Esophagus squamous epithelium (tissue), 5 donors: Measurements from ENCODE around the gene RAP1A. TPM values are rescaled to one million over a fixed set of nuclear protein-coding genes. Genes with fewer than 3 reads are reported as not detected.
A peak's percentile ranks its signal among the peaks of the same experiment; 100 is the strongest.
"Not testable (repeated sequence)": the region's sequence is repeated elsewhere in the genome, so short reads cannot be mapped to it uniquely, and the experiment has no call there.

Source experiments
- DNase-seq: peaks from one replicate; lab custom pipeline; 2025; lab: John Stamatoyannopoulos, UW
- H3K27ac ChIP-seq, 4 donors: fragments of 200-600 bp; sonication (generic); one replicate each; pipeline ENCODE4 v1.5.1; 2016 to 2019; ENCODE audit warnings: mild to moderate bottlenecking in 1 of 4
- H3K27me3 ChIP-seq, 4 donors: fragments of 200-600 bp; sonication (generic); 1 replicate in 3 of 4; 2 replicates in 1 of 4; pipeline versions ENCODE4 v1.5.1 to v1.6.0; 2017 to 2021; ENCODE audit warnings: antibody characterized with exemption in 1 of 4
- H3K36me3 ChIP-seq, 3 donors: fragments of 200-600 bp; sonication (generic); one replicate each; pipeline ENCODE4 v1.5.1; 2016 to 2019
- H3K4me1 ChIP-seq, 3 donors: fragments of 200-600 bp; sonication (generic); one replicate each; pipeline ENCODE4 v1.5.1; 2017 to 2019
- H3K4me3 ChIP-seq, 4 donors: fragments of 200-600 bp; sonication (generic); 1 replicate in 3 of 4; 2 replicates in 1 of 4; pipeline ENCODE4 v1.5.1; 2016 to 2019; ENCODE audit warnings: mild to moderate bottlenecking in 2 of 4, moderate library complexity in 1 of 4
- H3K9me3 ChIP-seq, 3 donors: fragments of 200-600 bp; sonication (generic); one replicate each; pipeline ENCODE4 v1.5.1; 2016 to 2019
- POLR2A ChIP-seq, 4 donors: fragments of 450-650 bp; IDR thresholded peaks; one replicate each; pipeline ENCODE4 v1.6.1; 2017; ENCODE audit warnings: antibody characterized with exemption in 4 of 4, mild to moderate bottlenecking in 4 of 4, moderate library complexity in 3 of 4
- WGBS, 2 donors: methylation state at CpG; one replicate each; pipeline ENCODE4 v1.1.5; 2018; 5-methylcytosine and 5-hydroxymethylcytosine counted together
- intact Hi-C: fragments of 100-400 bp; cut with DNase I; formaldehyde crosslinking; loops from one replicate; pipeline ENCODE4 v1.15.0; 2022
- total RNA-seq, 4 donors: library from RNA; depleted of rRNA; stranded (reverse); fragments of >200 nt; gene quantifications; one replicate each; pipeline ENCODE4 v1.1.0, GENCODE V29; 2016
- TF ChIP-seq, protein P1 (sequence below), 6 experiments: fragments of 450-650 bp in 4 of 6; fragments of 200-600 bp in 2 of 6; sonication (generic) in 2 of 6; IDR thresholded peaks; one replicate each; pipeline ENCODE4 v1.5.1; 2016 to 2019; ENCODE audit warnings: antibody characterized with exemption in 6 of 6, mild to moderate bottlenecking in 4 of 6, moderate library complexity in 4 of 6
- donor health status: DM: yes; HTN: yes; CAD: no.

Gene RAP1A
- total RNA-seq, 4 donors from 2014 or later: 24.3 to 111 (median 43.3) TPM

- H3K9me3 ChIP-seq: no peaks in the 10 kb centered on the region
- WGBS, 2 donors: 79 to 88% methylated on average over 3 to 4 of the region's 4 CpGs
Measured at GRCh38 chr1:111602974-111603373, 16.6 kb upstream of the RAP1A start.

DNA sequence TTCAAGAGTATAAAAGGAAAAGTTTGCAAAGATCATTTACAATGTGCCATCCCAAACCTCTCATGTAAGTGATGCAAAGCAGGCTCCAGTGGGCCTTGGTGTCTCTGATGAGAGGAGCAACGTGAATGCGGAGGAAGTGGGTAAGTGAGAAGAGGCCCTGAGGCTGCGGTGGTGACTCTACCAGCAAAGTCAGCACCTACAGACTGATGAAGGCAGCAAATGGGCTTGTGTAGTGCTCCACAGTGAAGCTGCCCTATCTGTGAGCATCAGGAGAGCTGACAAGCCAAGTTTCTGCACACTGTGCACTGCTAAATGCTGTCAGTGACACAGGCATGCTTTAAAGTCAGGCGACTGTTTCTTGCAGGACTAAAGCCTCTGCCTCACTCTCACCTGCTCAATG lies 15.6 kb upstream of the RAP1A start:
- no peak overlapping the region for H3K4me3 ChIP-seq
- intact Hi-C loops: no loop called here
- peak overlapping the region in 1 of 4 donors; percentile 59 for H3K27ac ChIP-seq
- WGBS, 2 donors: 51 to 70% methylated on average over 4 of the region's 4 CpGs
- H3K4me1 ChIP-seq: peaks cover 13 to 53% (median 23%) of the 10 kb centered on the region in 3 donors
- no peaks in the 10 kb centered on the region for H3K36me3 ChIP-seq
- TF ChIP-seq, protein P1, sequence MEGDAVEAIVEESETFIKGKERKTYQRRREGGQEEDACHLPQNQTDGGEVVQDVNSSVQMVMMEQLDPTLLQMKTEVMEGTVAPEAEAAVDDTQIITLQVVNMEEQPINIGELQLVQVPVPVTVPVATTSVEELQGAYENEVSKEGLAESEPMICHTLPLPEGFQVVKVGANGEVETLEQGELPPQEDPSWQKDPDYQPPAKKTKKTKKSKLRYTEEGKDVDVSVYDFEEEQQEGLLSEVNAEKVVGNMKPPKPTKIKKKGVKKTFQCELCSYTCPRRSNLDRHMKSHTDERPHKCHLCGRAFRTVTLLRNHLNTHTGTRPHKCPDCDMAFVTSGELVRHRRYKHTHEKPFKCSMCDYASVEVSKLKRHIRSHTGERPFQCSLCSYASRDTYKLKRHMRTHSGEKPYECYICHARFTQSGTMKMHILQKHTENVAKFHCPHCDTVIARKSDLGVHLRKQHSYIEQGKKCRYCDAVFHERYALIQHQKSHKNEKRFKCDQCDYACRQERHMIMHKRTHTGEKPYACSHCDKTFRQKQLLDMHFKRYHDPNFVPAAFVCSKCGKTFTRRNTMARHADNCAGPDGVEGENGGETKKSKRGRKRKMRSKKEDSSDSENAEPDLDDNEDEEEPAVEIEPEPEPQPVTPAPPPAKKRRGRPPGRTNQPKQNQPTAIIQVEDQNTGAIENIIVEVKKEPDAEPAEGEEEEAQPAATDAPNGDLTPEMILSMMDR (IDR thresholded peaks at IDR 0.05): no peak
- TF ChIP-seq POLR2A (IDR thresholded peaks at IDR 0.05): no peak
- no peaks in the 10 kb centered on the region for H3K9me3 ChIP-seq
- H3K27me3 ChIP-seq: no peaks in the 10 kb centered on the region
- DNase-seq: peak; percentile 16

More at GRCh38 chr1:111602974-111603373, 16.6 kb upstream of the RAP1A start:
- peak overlapping the region in 2 of 4 donors; percentile 5 to 59 for H3K27ac ChIP-seq
- TF ChIP-seq, protein P1 (IDR thresholded peaks at IDR 0.05): no peak
- no peak for TF ChIP-seq POLR2A (IDR thresholded peaks at IDR 0.05)
- no peaks in the 10 kb centered on the region for H3K36me3 ChIP-seq
- H3K4me1 ChIP-seq: peaks cover 13 to 61% (median 30%) of the 10 kb centered on the region in 3 donors
- H3K4me3 ChIP-seq: no peak overlapping the region
- H3K27me3 ChIP-seq: no peaks in the 10 kb centered on the region
- intact Hi-C loops: no loop called here
- no peak for DNase-seq

DNA sequence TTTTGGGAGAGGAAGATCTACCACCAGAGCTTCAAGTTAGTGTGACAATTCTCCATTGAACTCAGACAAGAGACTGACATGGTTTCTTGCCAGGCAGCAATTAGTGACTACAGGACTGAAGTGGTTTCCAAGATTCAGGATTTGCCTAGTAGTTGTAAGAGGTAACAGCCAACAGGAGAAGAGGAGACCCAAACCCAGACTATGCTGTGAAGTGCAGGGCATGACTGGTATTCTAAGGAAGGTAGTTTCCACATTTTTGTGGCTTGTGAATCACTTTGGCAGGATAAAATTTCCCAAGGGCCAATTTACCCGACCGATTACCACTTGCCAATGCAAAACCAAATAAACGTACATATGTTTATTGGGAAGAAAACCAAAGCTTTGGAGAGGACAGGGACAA lies 14.7 kb upstream of the RAP1A start:
- no peaks in the 10 kb centered on the region for H3K27me3 ChIP-seq
- no peaks in the 10 kb centered on the region for H3K36me3 ChIP-seq
- intact Hi-C loops: no loop called here
- no peak for TF ChIP-seq POLR2A (IDR thresholded peaks at IDR 0.05)
- TF ChIP-seq, protein P1 (IDR thresholded peaks at IDR 0.05): no peak
- no peak for DNase-seq
- 28 to 52% methylated on average over 3 of the region's 3 CpGs for WGBS, 2 donors
- H3K4me1 ChIP-seq: peaks cover 13 to 47% (median 23%) of the 10 kb centered on the region in 3 donors
- no peaks in the 10 kb centered on the region for H3K9me3 ChIP-seq
- H3K27ac ChIP-seq: peak overlapping the region in 3 of 4 donors; percentile 21 to 69 (median 59)
- H3K4me3 ChIP-seq: no peak overlapping the region

DNA sequence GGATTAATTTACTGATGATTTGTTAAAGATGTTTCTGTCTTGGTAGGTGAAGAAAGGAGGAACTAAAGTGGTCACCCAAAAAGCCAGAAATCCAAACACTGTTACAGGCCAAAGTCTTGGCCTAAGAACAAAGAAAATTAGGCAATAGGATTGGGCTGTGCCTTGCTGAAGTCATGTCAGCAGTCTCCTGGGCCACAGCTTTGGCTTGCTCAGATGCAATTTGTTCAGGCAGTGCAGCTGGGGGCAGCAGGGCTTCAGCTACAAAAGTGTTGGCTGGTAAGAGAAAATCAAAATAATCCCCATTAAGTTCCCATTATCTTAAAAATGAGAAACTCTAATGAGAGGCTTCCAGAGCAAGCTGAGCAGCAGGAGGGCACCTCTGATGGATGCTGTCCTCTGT lies 14.0 kb upstream of the RAP1A start:
- Histone ChIP-seq H3K9me3 (no peaks in the 10 kb centered on the region), H3K4me3 (no peak overlapping the region), H3K27me3 (no peaks in the 10 kb centered on the region), H3K36me3 (no peaks in the 10 kb centered on the region), H3K4me1 (peaks cover 11 to 41% (median 19%) of the 10 kb centered on the region in 3 donors), H3K27ac (peak overlapping the region; percentile 21 to 69 (median 55))
- DNase-seq: no peak
- intact Hi-C loops: no loop called here
- TF ChIP-seq POLR2A (IDR thresholded peaks at IDR 0.05): no peak
- TF ChIP-seq, protein P1 (IDR thresholded peaks at IDR 0.05): no peak

DNA sequence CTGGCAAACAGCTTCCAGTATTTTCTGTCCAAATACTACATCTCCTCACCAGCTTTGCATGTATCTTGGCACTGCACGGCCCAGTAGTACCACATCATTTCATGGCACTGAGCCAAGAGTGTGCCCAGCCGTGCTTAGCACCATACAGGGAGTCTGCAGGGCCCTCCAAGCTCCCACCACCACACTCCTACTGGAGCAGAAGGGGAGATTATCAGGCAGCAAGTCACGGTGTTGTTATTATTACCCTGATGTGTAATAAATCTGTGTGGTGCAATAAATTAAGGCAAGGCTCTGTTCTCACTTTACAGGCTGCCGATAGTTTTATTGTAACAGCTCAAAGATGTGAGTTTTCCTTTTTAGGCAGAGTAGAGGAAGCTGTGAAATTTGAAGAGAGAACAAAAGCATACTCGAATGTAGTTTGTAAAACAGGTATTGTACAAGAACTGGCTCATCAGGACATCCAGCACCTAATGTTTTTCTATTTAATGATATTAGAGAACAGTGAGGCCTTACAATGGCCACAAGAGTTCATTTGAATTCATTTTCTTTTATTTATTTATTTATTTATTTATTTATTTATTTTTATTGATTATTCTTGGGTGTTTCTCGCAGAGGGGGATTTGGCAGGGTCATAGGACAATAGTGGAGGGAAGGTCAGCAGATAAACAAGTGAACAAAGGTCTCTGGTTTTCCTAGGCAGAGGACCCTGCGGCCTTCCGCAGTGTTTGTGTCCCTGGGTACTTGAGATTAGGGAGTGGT lies 13.0 kb upstream of the RAP1A start:
- peaks cover 11 to 38% (median 19%) of the 10 kb centered on the region in 3 donors for H3K4me1 ChIP-seq
- H3K36me3 ChIP-seq, intact Hi-C loops, H3K4me3 ChIP-seq, H3K27me3 ChIP-seq, DNase-seq, H3K9me3 ChIP-seq: not testable (repeated sequence)
- 61 to 63% methylated on average over 6 of the region's 8 CpGs for WGBS, 2 donors
- peak overlapping the region in 3 of 4 donors; percentile 21 to 69 (median 59) for H3K27ac ChIP-seq

- 90 to 100% methylated on average over 7 to 10 of the region's 24 CpGs for WGBS, 2 donors
- intact Hi-C loops: not testable (repeated sequence)
Measured at GRCh38 chr1:111608528-111608927, 11.1 kb upstream of the RAP1A start.

More at GRCh38 chr1:111608528-111608927, 11.1 kb upstream of the RAP1A start:
- not testable (repeated sequence) for H3K27me3 ChIP-seq, H3K36me3 ChIP-seq, H3K27ac ChIP-seq, H3K4me3 ChIP-seq, H3K9me3 ChIP-seq, DNase-seq
- H3K4me1 ChIP-seq: peaks cover 11 to 27% (median 19%) of the 10 kb centered on the region in 3 donors
